Right atrium auricular region (tissue), 2 donors: ENCODE results near the gene NEFH. TPM values are rescaled to one million over a fixed set of nuclear protein-coding genes. Genes with fewer than 3 reads are reported as not detected.
"Not testable (repeated sequence)": the region's sequence is repeated elsewhere in the genome, so short reads cannot be mapped to it uniquely, and the experiment has no call there.

ENCODE experiments used
- DNase-seq: peaks from one replicate; pipeline ENCODE4 v3.0.0-alpha.2; 2019; ENCODE audit warnings: low spot score
- H3K27ac ChIP-seq, 2 donors: fragments of 200-600 bp; sonication (generic); 1 replicate in 1 of 2; 2 replicates in 1 of 2; pipeline ENCODE4 v1.5.1; 2016 to 2019
- H3K27me3 ChIP-seq, 2 donors: fragments of 200-600 bp; sonication (generic); one replicate each; pipeline versions ENCODE4 v1.5.1 to v1.6.0; 2017 to 2019
- H3K36me3 ChIP-seq: fragments of 200-600 bp; sonication (generic); one replicate; pipeline ENCODE4 v1.5.1; 2016
- H3K4me1 ChIP-seq, 2 donors: fragments of 200-600 bp; sonication (generic); one replicate each; pipeline versions ENCODE4 v1.5.1 to v1.6.0; 2017 to 2019
- H3K4me3 ChIP-seq, 2 donors: fragments of 200-600 bp; sonication (generic); 1 replicate in 1 of 2; 2 replicates in 1 of 2; pipeline ENCODE4 v1.5.1; 2017 to 2019; ENCODE audit warnings: mild to moderate bottlenecking in 1 of 2, moderate library complexity in 1 of 2
- H3K9me3 ChIP-seq, 2 donors: fragments of 200-600 bp; sonication (generic); one replicate each; pipeline ENCODE4 v1.5.1; 2019
- total RNA-seq, 2 donors: library from RNA; depleted of rRNA; stranded (reverse); fragments of >200 nt; gene quantifications; one replicate each; pipeline ENCODE4 v1.1.0, GENCODE V29; 2016
- TF ChIP-seq, protein P1 (sequence below), 2 donors: fragments of 200-600 bp; sonication (generic); IDR thresholded peaks; one replicate each; pipeline ENCODE4 v1.5.1; 2019; ENCODE audit warnings: antibody characterized with exemption in 2 of 2

NEFH gene
- total RNA-seq, 2 donors from 2014 or later: 0.22 to 0.28 TPM

DNA sequence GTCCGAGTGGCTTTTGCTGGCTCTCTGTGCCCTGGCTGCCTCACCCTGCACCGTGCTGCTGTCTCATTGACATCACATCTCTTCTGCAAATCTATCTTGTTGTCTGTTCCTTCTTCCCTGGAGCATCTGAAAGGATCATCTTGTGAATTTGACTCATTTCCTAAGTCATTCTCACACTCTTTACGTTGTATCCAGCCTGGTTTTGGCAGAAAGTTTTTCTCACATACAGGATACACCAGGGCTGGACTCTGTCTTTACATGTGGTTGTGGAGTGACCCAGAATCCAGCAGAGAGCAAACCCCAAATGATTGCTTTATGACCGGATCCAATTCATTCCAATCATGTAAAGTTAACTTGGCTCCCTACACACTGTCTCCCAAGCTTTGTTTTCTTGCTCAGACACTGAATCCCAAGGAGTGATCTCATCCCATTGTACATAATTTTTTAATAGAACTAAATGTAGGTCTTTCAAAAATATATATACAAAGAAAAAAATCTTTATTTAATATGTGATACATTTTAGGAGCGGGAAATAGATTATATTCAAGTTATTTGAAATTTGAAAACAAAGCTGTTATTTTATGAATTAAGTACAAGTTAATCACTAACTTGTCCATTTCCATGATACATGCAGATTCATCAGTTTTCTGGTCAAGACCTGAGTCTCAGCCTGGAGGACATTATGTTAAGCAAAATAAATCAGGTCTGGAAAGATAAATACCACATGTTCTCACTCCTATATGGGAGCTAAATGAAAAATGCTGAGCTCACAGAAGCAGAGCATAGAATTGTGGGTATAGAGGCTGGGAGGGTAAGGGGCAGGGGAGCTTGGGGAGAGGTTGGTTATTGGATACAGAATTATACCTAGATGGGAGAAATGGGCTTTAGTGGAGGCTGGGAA is 44.5 kb upstream of the NEFH start:
- no peak for DNase-seq
- Histone ChIP-seq H3K4me3 (no peak overlapping the region), H3K27ac (no peak overlapping the region), H3K27me3 (no peaks in the 10 kb centered on the region), H3K4me1 (no peaks in the 10 kb centered on the region), H3K36me3 (no peaks in the 10 kb centered on the region), H3K9me3 (no peaks in the 10 kb centered on the region)
- TF ChIP-seq, protein P1, sequence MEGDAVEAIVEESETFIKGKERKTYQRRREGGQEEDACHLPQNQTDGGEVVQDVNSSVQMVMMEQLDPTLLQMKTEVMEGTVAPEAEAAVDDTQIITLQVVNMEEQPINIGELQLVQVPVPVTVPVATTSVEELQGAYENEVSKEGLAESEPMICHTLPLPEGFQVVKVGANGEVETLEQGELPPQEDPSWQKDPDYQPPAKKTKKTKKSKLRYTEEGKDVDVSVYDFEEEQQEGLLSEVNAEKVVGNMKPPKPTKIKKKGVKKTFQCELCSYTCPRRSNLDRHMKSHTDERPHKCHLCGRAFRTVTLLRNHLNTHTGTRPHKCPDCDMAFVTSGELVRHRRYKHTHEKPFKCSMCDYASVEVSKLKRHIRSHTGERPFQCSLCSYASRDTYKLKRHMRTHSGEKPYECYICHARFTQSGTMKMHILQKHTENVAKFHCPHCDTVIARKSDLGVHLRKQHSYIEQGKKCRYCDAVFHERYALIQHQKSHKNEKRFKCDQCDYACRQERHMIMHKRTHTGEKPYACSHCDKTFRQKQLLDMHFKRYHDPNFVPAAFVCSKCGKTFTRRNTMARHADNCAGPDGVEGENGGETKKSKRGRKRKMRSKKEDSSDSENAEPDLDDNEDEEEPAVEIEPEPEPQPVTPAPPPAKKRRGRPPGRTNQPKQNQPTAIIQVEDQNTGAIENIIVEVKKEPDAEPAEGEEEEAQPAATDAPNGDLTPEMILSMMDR (IDR thresholded peaks at IDR 0.05): no peak

DNA sequence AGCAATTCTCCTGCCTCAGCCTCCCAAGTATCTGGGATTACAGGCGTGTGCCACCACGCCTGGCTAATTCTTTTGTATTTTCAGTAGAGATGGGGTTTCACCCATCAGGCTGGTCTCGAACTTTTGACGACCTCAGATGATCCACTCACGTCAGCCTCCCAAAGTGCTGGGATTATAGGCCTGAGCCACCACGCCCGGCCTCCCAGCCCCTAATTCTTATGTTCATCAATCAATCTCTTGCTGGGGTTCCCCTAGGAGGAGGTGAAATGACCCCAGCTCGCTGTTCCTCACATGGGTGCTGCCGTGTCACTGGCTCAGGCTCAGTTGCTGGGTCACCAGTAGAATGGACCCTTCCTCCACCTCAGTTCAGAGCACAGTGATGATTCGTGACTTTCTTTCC is 41.7 kb upstream of the NEFH start, which contains the start of gene RFPL1:
RFPL1 (plus strand) TSS at position 301 of the 400 bp plus-strand sequence.
- DNase-seq, H3K4me1 ChIP-seq, H3K27me3 ChIP-seq: not testable (repeated sequence)

DNA sequence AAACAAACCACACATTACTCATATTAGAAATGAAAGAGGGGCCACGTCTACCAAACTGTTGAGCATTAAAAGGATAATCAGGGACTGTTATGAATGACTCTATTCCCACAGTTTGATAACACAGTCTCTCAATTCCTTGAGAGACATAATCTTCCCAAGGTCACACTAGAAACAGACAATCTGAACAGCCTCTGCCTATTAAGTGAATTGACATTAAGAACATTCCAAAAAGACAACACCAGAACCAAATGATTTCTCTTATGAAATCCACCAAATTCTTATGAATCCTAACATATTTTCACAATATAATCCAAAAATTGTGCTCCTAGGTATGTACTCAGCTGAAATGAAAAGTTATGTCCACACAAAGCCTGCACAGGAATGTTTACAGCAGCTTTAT is 37.0 kb upstream of the NEFH start:
- H3K36me3 ChIP-seq: no peaks in the 10 kb centered on the region
- H3K4me3 ChIP-seq: no peak overlapping the region
- no peaks in the 10 kb centered on the region for H3K9me3 ChIP-seq
- H3K27ac ChIP-seq: no peak overlapping the region
- TF ChIP-seq, protein P1 (IDR thresholded peaks at IDR 0.05): no peak
- H3K4me1 ChIP-seq: no peaks in the 10 kb centered on the region
- no peaks in the 10 kb centered on the region for H3K27me3 ChIP-seq
- DNase-seq: no peak

More for the DNA sequence above, 41.7 kb upstream of the NEFH start, which contains the start of gene RFPL1:
- not testable (repeated sequence) for H3K27ac ChIP-seq, H3K9me3 ChIP-seq, H3K36me3 ChIP-seq, H3K4me3 ChIP-seq

DNA sequence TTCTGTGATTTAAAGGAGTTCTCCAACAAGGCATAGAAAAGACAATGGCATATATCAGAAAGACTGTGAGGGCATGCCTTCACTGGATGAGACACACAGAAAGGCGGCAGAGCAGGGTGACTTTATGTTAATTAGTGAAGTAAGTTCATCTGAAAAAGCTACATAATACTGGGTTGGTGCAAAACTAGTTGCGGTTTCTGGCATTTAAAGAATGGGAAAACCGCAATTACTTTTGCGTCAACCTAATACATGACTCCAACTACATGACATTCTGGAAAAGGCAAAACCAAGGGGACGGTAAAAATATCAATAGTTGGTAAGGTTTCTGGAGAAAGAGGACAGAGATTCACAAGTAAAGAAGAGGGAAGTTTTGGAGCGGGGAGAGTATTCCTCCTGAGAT is 36.6 kb upstream of the NEFH start:
- H3K36me3 ChIP-seq: no peaks in the 10 kb centered on the region
- H3K4me3 ChIP-seq: no peak overlapping the region
- no peak overlapping the region for H3K27ac ChIP-seq
- no peaks in the 10 kb centered on the region for H3K4me1 ChIP-seq
- TF ChIP-seq, protein P1 (IDR thresholded peaks at IDR 0.05): no peak
- no peaks in the 10 kb centered on the region for H3K27me3 ChIP-seq
- H3K9me3 ChIP-seq: no peaks in the 10 kb centered on the region
- no peak for DNase-seq

DNA sequence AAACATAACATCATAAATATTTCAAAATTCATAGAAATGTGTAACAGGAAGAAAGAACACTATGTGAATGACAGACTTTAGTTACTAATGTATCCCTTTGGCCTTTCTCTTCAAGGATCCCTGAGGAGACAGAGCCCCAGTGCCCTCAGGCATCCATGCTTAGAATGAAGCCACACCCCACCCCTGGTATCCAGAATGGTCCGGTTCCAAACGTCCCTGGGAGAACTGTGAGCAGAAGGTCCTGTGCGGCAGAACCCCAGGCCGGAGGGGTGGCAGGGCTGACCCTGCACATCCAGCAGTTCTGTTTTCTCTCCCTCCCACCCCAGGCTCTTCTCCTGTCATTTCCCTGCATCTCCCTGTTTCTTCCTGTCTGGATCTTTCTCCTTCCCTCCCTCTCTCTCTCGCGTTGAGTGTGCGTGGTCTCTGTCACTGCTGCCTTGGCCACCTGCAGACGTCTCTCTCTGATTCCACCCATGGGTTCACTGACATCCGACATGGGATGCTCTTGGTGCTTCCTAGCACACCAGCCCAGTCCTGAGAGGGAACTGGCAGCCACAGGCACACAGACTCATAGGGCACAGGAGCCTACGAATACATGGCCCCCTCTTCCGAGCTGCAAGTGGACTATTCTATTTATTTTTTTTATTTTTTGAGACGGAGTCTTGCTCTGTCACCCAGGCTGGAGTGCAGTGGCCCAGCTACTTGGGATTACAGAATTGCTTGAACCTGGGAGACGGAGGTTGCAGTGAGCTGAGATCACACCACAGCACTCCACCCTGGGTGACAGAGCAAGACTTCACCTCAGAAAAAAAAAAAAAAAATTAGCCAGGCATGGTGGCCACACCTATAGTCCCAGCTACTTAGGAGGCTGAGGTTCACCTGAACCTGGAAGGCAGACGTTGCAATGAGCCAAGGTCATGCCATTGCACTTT is 35.9 kb upstream of the NEFH start:
- no peak for DNase-seq
- no peak overlapping the region for H3K4me3 ChIP-seq
- no peaks in the 10 kb centered on the region for H3K9me3 ChIP-seq
- H3K27me3 ChIP-seq: no peaks in the 10 kb centered on the region
- TF ChIP-seq, protein P1 (IDR thresholded peaks at IDR 0.05): no peak
- no peak overlapping the region for H3K27ac ChIP-seq
- no peaks in the 10 kb centered on the region for H3K4me1 ChIP-seq
- H3K36me3 ChIP-seq: no peaks in the 10 kb centered on the region

DNA sequence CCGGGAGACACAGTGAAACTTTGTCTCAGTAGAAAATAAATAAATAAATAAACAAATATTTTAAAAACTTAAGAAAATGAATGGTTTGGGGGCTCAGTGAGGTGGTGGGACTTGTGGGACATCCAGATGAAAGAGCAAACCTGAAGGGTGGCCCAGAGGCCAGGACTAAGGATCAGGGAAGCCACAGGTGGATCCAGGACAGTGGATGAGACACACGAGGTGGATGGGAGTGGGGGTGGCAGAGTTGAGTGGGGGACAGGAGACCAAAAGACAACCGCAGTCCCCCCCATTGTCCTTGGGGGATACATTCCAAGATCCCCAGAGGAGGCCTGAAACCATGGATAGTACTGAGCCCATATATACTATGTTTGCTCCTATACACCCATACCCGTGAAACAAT is 34.5 kb upstream of the NEFH start:
- Histone ChIP-seq H3K27ac (no peak overlapping the region), H3K4me1 (no peaks in the 10 kb centered on the region), H3K36me3 (no peaks in the 10 kb centered on the region), H3K27me3 (no peaks in the 10 kb centered on the region), H3K9me3 (no peaks in the 10 kb centered on the region), H3K4me3 (no peak overlapping the region)
- TF ChIP-seq, protein P1 (IDR thresholded peaks at IDR 0.05): no peak
- no peak for DNase-seq
